ENCODE measurements around the gene APOL1.

The APOL1 gene

DNA sequence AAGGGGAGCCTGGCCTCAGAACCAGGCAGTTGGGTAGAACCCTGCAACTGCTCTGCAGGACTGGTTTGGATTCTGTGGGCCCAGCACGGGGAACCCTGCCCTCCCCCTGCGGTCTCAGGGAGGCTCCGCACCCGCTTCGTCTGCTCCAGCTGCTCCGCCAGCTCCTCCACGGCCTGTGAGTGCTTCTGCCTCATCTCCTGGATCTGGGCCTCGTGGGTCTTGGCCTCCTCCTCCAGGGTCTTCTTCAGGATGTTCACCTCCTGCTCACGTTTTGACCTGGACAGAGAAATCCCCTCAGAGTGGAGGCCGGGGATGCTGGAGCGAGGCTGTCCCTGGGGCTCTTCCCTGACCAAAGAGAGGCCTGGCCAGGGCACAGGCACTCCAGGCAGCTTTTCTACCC is 41.9 kb downstream of the APOL1 start:
- H3K36me3 ChIP-seq (ENCODE audit: insufficient read depth, low read length), result peaks cover 86% of the 10 kb centered on the region
- H3K9me3 ChIP-seq (ENCODE audit: insufficient read depth, low read depth, low read length), result no peaks in the 10 kb centered on the region
- H3K9ac ChIP-seq (ENCODE audit: low read depth, low read length, poor library complexity, severe bottlenecking), result no peak overlapping the region
- TF ChIP-seq, protein P1, sequence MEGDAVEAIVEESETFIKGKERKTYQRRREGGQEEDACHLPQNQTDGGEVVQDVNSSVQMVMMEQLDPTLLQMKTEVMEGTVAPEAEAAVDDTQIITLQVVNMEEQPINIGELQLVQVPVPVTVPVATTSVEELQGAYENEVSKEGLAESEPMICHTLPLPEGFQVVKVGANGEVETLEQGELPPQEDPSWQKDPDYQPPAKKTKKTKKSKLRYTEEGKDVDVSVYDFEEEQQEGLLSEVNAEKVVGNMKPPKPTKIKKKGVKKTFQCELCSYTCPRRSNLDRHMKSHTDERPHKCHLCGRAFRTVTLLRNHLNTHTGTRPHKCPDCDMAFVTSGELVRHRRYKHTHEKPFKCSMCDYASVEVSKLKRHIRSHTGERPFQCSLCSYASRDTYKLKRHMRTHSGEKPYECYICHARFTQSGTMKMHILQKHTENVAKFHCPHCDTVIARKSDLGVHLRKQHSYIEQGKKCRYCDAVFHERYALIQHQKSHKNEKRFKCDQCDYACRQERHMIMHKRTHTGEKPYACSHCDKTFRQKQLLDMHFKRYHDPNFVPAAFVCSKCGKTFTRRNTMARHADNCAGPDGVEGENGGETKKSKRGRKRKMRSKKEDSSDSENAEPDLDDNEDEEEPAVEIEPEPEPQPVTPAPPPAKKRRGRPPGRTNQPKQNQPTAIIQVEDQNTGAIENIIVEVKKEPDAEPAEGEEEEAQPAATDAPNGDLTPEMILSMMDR (conservative IDR thresholded peaks at IDR 0.05; ENCODE audit: low read length), result no peak
- no peak for TF ChIP-seq EZH2phosphoT487 (IDR thresholded peaks at IDR 0.05; ENCODE audit: borderline replicate concordance)
- H3K4me3 ChIP-seq (ENCODE audit: low read length, poor library complexity, severe bottlenecking), result no peak overlapping the region
- H3K9me2 ChIP-seq (replicated peaks; ENCODE audit: low read depth, low read length), result no peaks in the 10 kb centered on the region
- H2AFZ ChIP-seq (ENCODE audit: low read length), result no peak overlapping the region
- no peaks in the 10 kb centered on the region for H3K4me1 ChIP-seq (ENCODE audit: insufficient read depth, low read length, poor library complexity, severe bottlenecking)
- no peak overlapping the region for H3K4me2 ChIP-seq (ENCODE audit: low read depth, low read length, poor library complexity, severe bottlenecking)
- H3K27me3 ChIP-seq (ENCODE audit: insufficient read depth, low read length, poor library complexity, severe bottlenecking), result no peaks in the 10 kb centered on the region
- no peaks in the 10 kb centered on the region for H3F3A ChIP-seq (ENCODE audit: low read depth)
- no peaks in the 10 kb centered on the region for H4K20me1 ChIP-seq (ENCODE audit: insufficient read depth, low read length, poor library complexity, severe bottlenecking)
- H3K79me2 ChIP-seq (ENCODE audit: insufficient read depth, low read length), result no peaks in the 10 kb centered on the region

DNA sequence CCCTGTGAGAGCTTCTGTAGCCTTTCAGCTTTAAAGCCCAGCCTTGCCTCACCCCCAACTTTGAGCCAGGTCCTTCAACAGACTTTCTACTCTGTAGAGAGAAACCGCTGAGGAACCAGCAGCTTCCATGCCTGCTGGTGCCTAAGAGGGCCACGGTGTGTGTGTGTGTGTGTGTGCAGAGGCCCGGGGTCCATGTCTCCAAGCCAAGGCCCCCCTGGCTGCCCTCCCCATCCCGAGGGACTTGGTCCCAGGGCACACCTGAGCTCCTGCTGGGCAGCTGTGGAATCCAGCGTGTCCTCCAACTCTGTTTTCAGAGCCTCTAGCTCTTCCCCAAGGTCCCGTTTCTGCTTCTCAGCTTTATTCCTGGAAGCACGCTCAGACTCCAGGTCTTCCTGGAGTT is 42.3 kb downstream of the APOL1 start:
- no peak overlapping the region for H3K4me3 ChIP-seq (ENCODE audit: low read length, poor library complexity, severe bottlenecking)
- no peaks in the 10 kb centered on the region for H3K4me1 ChIP-seq (ENCODE audit: insufficient read depth, low read length, poor library complexity, severe bottlenecking)
- TF ChIP-seq, protein P1 (conservative IDR thresholded peaks at IDR 0.05; ENCODE audit: low read length), result no peak
- TF ChIP-seq EZH2phosphoT487 (IDR thresholded peaks at IDR 0.05; ENCODE audit: borderline replicate concordance), result no peak
- H3K27me3 ChIP-seq (ENCODE audit: insufficient read depth, low read length, poor library complexity, severe bottlenecking), result no peaks in the 10 kb centered on the region
- H2AFZ ChIP-seq (ENCODE audit: low read length), result no peak overlapping the region
- no peak overlapping the region for H3K4me2 ChIP-seq (ENCODE audit: low read depth, low read length, poor library complexity, severe bottlenecking)
- no peaks in the 10 kb centered on the region for H3K9me3 ChIP-seq (ENCODE audit: insufficient read depth, low read depth, low read length)
- peaks cover 87% of the 10 kb centered on the region for H3K36me3 ChIP-seq (ENCODE audit: insufficient read depth, low read length)
- H4K20me1 ChIP-seq (ENCODE audit: insufficient read depth, low read length, poor library complexity, severe bottlenecking), result no peaks in the 10 kb centered on the region
- no peaks in the 10 kb centered on the region for H3K79me2 ChIP-seq (ENCODE audit: insufficient read depth, low read length)
- no peaks in the 10 kb centered on the region for H3K9me2 ChIP-seq (replicated peaks; ENCODE audit: low read depth, low read length)
- H3K9ac ChIP-seq (ENCODE audit: low read depth, low read length, poor library complexity, severe bottlenecking), result no peak overlapping the region
- H3F3A ChIP-seq (ENCODE audit: low read depth), result no peaks in the 10 kb centered on the region

DNA sequence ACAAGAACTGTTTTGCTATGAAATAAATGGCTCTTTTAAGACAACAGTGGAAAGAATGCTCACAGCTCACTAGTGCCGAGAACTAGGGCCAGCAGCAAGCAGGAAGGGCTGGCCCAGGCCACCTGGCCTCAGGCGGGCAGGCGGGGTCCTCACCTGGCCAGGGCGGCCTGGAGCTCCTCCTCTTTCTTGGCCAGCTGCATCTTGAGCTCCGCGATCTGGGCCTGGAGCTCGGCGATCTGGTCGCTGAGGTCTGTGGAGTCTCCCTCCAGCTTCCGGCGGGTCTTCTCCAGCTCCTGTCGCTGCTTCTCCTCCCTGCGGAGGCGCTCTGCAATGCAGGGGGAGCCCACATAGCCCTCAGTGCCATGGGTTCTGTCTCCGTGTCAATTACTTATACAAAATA is 43.8 kb downstream of the APOL1 start:
- no peaks in the 10 kb centered on the region for H3K9me3 ChIP-seq (ENCODE audit: insufficient read depth, low read depth, low read length)
- H3K9me2 ChIP-seq (replicated peaks; ENCODE audit: low read depth, low read length), result no peaks in the 10 kb centered on the region
- H3F3A ChIP-seq (ENCODE audit: low read depth), result no peaks in the 10 kb centered on the region
- H3K27me3 ChIP-seq (ENCODE audit: insufficient read depth, low read length, poor library complexity, severe bottlenecking), result no peaks in the 10 kb centered on the region
- H3K79me2 ChIP-seq (ENCODE audit: insufficient read depth, low read length), result no peaks in the 10 kb centered on the region
- TF ChIP-seq, protein P1 (conservative IDR thresholded peaks at IDR 0.05; ENCODE audit: low read length), result no peak
- TF ChIP-seq EZH2phosphoT487 (IDR thresholded peaks at IDR 0.05; ENCODE audit: borderline replicate concordance), result no peak
- no peaks in the 10 kb centered on the region for H3K4me1 ChIP-seq (ENCODE audit: insufficient read depth, low read length, poor library complexity, severe bottlenecking)
- peaks cover 100% of the 10 kb centered on the region for H3K36me3 ChIP-seq (ENCODE audit: insufficient read depth, low read length)
- no peak overlapping the region for H3K9ac ChIP-seq (ENCODE audit: low read depth, low read length, poor library complexity, severe bottlenecking)
- H4K20me1 ChIP-seq (ENCODE audit: insufficient read depth, low read length, poor library complexity, severe bottlenecking), result peaks cover 5% of the 10 kb centered on the region
- H3K4me2 ChIP-seq (ENCODE audit: low read depth, low read length, poor library complexity, severe bottlenecking), result no peak overlapping the region
- H3K4me3 ChIP-seq (ENCODE audit: low read length, poor library complexity, severe bottlenecking), result no peak overlapping the region
- no peak overlapping the region for H2AFZ ChIP-seq (ENCODE audit: low read length)
